Subcutaneous adipose tissue (tissue), 4 donors: ENCODE results near the gene RAD1. TPM values are rescaled to one million over a fixed set of nuclear protein-coding genes. Genes with fewer than 3 reads are reported as not detected.

Source experiments
- CTCF ChIP-seq: fragments of 450-650 bp; IDR thresholded peaks from one replicate; pipeline ENCODE4 v1.5.1; 2016; ENCODE audit warnings: low read depth, mild to moderate bottlenecking, control low read depth, antibody characterized with exemption, moderate library complexity
- total RNA-seq, 4 donors: library from RNA; depleted of rRNA; stranded (reverse); fragments of >200 nt; gene quantifications; one replicate each; pipeline ENCODE4 v1.1.0, GENCODE V29; 2016

The RAD1 gene, protein sequence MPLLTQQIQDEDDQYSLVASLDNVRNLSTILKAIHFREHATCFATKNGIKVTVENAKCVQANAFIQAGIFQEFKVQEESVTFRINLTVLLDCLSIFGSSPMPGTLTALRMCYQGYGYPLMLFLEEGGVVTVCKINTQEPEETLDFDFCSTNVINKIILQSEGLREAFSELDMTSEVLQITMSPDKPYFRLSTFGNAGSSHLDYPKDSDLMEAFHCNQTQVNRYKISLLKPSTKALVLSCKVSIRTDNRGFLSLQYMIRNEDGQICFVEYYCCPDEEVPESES
- 10 to 100 TPM; 13.2 to 24.5 (median 16.9) TPM for total RNA-seq

GRCh38 chr5:34915139-34915855 lies at the start of gene RAD1, which contains the start of gene BRIX1:
TSS of gene RAD1 (minus strand) at chr5:34915504. CDS start at chr5:34914892, 612 bp downstream.
TSS of gene BRIX1 (plus strand) at chr5:34915711. CDS start at chr5:34915739, 28 bp downstream.
- no peak for TF ChIP-seq CTCF

GRCh38 chr5:34959323-34959722 lies 44.0 kb upstream of the RAD1 start:
- TF ChIP-seq CTCF, result no peak

- TF ChIP-seq CTCF, result no peak
Measured at GRCh38 chr5:34957857-34958690, 42.8 kb upstream of the RAD1 start.

- no peak for TF ChIP-seq CTCF
Measured at GRCh38 chr5:34957321-34957720, 42.0 kb upstream of the RAD1 start.

DNA sequence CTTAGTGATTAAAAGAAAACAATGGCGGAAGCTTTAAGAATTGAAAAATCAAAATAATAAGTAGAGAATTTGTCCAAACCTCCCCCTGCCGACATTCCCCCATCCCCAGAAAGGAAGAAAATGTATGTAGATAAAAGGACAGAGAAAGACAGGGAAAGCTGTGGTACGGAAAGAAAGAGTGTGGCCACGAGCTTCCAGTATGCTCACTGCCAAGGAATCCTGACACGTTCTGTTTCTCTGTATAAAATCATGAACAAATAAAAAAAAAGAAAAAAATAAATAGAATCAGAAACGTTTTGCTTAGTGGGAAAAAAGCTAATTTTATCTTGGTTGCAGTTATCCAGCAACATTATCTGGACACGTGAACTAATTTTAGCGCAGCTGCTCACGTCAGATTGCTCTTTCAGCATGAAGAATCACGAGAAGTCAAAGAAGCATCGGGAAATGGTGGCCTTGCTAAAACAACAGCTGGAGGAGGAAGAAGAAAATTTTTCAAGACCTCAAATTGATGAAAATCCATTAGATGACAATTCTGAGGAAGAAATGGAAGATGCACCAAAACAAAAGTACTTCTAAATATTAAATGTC lies 29.2 kb upstream of the RAD1 start:
- no peak for TF ChIP-seq CTCF

DNA sequence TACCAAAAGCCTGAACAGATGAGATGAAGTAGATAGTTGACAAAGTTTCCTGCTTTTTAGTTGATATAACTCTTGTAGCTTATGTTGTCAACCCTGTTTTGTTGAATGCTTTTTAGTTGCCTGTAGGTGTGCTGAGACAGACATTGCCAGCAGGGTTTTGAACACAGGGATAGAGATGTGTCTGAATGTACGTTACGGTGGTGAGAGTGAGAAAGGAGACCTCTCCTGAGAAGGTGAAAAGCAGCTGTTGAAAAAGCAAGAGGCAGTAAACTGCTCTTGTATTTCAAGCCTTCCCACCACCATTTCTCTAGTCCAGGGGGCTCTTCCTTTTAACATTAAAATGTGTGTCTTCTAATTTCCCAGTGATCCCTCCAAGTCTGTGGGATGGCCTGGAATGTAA lies 28.7 kb upstream of the RAD1 start:
- no peak for TF ChIP-seq CTCF
